ENCODE results near the gene LEMD2. TPM values are rescaled to one million over a fixed set of nuclear protein-coding genes. Genes with fewer than 3 reads are reported as not detected.
A peak's percentile ranks its signal among the peaks of the same experiment; 100 is the strongest.
"Not testable (repeated sequence)": the region's sequence is repeated elsewhere in the genome, so short reads cannot be mapped to it uniquely, and the experiment has no call there.

The LEMD2 gene
- total RNA-seq = 20.2 TPM

DNA sequence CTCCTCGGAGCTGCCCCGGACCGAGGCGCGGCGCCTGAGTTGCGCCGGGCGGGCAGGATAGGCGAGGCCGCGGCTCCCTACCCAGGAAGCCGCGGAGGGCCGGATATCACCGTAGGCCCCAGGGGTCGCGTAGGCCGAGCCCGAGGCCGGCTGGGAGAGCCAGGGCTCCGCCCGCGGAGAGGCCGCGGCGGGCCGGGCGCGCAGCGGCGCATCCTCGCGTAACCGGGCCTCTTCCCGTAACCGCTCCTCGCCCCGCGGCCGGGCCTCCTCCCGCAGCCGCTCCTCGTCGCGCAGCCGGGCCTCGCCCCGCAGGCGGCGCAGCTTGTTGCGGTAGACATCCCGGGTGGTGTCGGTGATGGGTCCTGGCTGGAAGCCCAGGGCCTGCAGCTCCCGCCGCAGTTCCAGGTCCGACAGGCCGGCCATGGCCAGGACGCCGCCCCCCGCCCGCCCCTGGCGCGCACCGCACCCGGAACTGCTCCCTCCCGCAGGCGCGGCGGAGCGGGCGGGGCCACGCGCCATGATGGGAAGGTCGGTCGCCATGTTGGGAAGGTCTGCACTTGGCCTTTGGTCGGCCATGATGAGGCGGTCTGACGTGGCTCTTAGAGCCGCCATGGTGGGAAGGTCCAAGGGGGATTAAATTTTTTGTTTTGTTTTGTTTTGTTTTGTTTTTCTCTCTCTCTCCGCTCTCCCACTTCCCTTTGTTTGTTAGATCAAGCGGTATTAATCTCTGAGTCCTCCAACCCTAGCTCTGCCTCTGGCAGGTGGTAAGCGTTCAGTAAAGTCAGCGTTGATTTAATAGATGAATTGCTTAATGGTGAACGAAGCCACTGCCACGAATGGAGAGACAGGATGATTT, at the start of gene LEMD2:
Gene LEMD2 (minus strand): TSS at position 437 of the 856 bp plus-strand sequence. CDS start 14 bp downstream, at position 423.
- ATAC-seq (peak; percentile 97), DNase-seq (ENCODE audit: low spot score) (peak; percentile 96)

DNA sequence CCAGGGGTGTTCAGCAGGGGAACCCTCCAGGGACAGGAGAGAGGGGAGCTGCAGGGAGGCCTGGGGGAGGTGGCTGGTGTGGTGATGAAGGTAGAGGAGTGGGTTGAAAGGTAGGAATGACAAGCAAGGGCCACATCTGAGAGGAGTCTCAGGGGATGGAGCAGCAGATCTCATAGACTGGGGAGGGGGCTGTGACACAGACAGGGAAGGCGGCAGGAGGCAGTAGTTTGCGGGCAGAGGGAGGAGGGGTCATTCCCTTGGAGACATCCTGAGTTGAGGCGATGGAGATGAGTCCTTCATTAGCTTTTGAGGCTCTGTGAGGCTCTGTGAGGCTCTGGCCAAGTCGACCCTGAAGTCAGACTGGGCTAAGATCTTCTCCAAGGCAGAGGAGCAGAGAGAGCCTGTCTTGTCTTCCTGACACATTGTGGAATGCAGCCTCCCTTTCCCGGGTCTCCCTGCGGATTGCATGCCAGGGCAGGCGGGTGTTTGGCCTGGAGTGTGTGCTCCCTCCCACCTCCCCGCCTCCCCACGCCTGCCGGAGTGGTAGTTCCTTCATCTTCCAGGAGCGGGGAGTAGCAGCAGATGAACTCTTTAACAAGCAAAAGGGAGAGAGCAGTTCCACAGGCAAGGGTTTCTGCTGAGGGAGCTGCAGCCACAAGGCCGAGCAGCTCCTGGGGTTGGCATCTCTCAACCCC, 49.2 kb upstream of the LEMD2 start:
- no peak for ATAC-seq
- DNase-seq (ENCODE audit: low spot score) = no peak

DNA sequence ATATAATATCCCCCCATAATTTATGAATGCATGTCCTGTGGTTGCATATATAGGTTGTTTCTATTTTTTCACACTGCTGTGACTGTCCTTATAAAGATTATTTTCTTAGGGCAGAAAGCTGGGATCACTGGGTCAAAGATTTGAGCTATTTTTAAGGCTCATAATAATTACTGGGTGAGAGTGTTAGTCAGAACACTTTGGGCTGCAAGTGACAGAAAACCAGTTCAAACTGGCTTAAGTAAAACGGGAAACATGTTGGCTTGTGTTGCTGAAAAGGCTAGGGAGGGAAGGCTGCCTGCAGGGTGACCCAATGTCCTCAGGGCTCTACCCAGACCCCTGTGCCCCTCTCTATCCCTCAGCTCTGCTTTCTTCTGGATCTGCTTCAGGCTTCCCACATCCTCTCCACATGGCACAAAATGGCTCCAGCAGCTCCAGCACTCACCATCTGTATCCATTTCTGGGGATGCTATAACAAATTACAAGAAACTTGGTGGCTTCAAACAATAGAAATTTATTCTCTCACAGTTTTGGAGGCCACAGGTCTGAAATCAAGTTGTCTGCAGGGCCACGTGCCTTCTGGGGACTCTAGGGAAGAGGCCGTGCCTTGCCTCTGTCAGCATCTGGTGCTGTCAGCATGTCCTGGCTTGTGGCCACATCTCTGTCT, 48.0 kb upstream of the LEMD2 start:
- DNase-seq (ENCODE audit: low spot score) (no peak), ATAC-seq (no peak)

DNA sequence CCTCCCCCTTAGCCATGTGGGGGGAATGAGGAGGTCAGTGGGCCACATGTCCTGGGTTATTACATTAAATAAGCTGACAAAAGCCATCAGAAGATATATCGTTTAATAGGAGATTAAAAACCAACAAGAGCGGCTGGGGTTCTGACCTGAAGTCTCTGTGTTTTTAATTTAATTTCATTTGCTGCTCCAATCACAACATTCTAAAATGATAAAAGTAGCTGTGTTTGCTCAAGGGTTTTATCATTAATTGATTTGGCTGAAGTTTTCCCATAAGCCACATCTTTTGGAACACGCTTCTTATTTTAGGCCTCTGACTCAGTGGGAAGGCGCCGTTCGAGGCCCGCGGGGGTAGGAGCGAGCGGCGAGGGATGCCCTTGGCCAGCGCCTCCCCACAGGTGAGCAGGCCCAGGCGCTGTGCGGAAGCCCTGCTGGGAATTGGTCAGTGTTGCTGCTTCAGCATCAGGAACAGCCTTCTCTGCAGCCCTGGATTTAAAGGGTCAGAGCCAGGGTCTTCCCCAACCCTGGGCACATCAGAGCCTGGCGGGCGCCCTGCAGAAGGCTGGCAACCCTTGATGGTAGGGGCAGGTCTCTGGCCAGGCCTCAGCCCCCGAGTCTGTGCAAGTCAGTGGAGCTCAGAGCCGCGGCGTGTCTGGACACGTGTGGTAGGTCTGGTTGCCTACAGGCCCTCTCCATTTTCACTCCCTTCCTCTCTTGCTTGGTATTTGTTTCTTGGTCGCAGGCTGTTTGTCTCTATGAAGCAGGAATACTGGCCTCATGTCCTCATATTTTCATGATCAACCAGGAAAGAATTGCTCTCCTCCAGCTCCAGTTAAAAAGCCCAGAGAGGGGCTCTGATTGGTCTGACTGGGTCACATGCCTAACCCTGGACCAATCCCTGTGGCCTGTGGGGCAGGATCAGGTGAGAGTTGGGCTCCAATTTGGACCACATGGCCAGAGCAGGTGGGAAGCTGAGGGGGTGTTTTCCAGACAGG, 45.8 kb upstream of the LEMD2 start:
- DNase-seq (ENCODE audit: low spot score) (no peak), ATAC-seq (no peak)

DNA sequence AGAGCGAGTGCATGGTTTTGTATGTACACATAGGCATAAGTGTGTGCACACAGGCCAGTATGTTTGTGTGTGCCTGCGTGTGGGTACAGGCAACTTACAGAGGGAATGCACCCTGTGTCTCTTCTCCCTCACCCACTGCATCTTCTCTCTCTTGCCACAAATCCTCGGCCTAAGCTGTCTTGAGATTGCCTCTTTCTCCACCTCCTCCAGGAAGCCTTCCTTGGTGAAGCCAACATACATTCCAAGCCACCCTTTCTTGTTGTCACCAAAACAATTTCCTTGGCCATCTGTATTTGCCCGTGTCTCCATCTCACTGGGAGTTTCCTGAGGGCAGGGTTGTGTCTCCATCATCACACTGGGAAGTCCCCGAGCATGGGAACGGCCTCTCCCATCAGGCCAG, 44.7 kb upstream of the LEMD2 start:
- no peak for DNase-seq (ENCODE audit: low spot score)
- no peak for ATAC-seq

DNA sequence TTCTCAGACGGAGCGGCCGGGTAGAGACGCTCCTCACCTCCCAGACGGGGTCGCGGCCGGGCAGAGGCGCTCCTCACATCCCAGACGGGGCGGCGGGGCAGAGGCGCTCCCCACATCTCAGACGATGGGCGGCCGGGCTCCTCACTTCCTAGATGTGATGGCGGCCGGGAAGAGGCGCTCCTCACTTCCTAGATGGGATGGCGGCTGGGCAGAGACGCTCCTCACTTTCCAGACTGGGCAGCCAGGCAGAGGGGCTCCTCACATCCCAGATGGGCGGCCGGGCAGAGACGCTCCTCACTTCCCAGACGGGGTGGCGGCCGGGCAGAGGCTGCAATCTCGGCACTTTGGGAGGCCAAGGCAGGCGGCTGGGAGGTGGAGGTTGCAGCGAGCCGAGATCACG, 43.9 kb upstream of the LEMD2 start:
- not testable (repeated sequence) for DNase-seq (ENCODE audit: low spot score); ATAC-seq

DNA sequence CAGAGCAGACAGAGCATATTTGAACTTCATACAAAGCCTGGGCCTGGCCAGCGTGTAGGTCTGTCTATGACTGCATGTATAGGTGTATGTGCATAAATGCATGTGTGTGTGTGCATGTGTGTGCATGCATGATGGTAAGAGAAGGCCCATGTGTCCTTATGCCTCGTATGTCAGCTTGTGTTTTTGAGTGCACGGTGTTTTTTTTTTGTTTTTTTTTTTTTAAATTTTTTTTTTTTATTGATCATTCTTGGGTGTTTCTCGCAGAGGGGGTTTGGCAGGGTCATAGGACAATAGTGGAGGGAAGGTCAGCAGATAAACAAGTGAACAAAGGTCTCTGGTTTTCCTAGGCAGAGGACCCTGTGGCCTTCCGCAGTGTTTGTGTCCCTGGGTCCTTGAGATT, 42.8 kb upstream of the LEMD2 start:
- not testable (repeated sequence) for ATAC-seq; DNase-seq (ENCODE audit: low spot score)

DNA sequence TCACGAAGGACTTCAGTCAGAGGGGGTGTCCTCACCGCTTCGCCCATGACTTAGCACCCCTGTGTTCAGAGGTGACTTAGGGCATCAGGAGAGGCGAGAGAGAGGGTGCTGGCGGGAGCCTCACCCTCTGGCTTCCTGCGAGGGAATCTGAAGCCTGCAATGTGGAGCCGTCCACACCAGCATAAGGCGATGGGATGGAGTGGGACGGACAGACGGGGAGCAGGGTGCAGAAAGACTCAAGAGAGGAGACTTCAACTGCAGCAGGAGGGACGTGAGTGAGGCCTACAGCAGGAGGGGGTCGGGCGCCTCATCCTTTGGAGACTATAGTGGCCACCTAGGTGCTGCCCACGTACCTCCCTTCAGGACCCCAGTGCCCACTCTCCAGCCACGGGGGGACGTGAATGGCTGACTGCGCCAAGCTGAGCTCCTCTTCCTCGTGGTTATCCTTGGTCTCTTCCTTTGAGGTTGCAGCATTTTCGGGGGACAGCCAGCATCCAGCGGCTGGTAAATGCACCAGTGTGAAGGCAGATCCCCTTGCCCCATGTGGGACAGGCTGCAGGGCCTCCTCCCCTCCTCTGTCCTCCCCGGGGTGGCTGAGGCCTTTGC, 41.8 kb upstream of the LEMD2 start:
- no peak for ATAC-seq
- no peak for DNase-seq (ENCODE audit: low spot score)

DNA sequence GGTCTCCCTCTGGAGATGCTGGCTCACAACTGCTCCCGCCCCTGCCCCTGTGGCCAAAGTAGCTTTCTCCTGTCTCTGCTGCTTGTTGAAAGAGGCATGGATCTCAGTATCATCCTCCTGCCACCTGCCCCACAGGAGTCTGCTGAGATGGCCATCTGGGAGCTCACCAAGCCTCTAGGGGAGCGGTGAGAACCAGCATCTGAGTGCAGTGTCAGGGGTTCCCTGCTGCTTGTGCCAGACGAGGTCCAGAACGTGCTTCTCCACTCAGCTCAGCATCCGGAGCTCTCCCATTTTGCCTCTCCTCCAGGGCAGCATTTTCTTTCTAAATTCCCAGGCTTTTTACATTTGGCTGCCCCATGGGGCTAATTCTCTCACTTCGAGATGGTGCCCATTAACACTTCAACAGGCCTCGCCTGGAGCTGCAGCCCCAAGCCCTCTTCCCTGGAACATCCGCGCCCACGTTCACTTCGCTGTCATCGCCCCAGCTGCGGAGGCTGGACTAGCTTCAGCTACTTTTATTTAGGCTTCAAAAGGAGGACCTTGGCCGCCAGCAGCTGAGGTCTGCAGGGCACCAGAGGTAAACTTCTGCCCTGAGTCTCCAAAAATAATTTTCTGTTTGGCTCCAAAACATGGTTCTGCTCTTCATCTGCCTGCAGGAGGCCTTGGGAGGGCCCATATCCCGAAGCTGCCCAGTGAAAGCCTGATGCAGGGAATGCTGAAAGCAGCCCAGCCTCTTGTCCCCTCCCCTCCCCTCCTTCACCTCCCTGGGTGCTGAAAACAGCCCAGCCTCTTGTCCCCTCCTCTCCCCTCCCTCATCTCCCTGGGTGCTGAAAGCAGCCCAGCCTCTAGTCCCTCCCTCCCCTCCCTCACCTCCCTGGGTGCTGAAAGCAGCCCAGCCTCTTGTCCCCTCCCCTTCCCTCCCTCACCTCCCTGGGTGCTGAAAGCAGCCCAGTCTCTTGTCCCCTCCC, 40.1 kb upstream of the LEMD2 start:
- no peak for DNase-seq (ENCODE audit: low spot score)
- no peak for ATAC-seq

DNA sequence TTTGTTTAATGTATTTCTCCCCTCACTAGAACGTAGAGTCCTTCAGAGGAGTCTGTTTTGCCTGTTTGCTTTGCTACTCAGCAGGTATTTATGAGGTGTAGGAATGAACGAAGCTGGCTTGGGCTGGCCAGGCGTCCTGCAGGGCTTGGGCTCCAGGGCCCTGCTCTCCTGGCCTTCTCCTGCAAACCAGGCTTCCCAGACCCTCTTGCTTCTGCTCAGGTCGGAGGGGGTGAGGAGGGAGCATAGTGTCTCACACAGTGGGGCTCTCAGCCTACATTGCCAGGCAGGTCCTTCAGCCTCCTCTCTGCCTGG, 39.5 kb upstream of the LEMD2 start:
- no peak for DNase-seq (ENCODE audit: low spot score)

DNA sequence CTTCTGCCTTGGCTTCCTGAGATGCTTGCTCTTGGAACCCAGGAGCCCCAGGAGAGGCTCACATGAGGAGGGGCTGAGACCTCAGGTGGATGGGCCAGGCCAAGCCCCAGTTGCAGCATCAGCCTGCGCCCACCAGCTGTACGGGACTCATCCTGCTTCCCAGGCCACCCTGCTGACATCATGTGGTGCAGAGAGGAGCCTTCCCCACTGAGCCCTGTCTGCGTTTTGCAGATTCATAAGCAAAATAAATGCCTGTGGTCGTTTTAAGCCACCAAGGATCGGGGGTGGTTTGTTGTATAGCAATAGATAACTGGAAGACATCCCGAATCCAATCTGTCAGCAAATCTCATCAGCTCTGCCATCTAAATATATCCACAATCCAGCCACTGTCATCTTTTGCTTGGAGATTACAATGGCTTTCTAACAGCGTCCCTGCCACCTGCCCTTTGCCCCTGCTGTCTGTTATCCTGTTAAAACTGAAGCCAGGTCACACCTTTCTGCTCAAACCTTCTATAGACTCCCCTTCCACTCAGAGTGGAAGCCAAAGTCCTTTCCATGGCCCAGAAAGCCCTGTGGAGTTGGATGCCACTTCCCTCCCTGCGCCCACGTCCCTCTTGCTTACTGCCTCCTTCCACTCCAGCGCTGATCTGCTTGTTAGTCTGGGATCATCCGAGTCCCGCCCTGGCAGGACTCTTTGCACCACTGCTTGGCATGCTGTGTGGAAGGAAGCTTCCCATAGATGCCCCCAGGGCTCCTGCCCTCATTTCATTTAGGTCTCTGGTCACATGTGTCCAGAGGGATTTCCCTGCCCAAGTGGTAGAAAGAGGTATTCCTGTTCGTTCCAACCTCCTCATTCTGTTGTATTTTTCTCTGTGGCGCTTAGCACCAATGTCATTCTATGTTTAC, 38.9 kb upstream of the LEMD2 start:
- ATAC-seq = peak; percentile 58
- no peak for DNase-seq (ENCODE audit: low spot score)

More for the DNA sequence above, 39.5 kb upstream of the LEMD2 start:
- no peak for ATAC-seq

DNA sequence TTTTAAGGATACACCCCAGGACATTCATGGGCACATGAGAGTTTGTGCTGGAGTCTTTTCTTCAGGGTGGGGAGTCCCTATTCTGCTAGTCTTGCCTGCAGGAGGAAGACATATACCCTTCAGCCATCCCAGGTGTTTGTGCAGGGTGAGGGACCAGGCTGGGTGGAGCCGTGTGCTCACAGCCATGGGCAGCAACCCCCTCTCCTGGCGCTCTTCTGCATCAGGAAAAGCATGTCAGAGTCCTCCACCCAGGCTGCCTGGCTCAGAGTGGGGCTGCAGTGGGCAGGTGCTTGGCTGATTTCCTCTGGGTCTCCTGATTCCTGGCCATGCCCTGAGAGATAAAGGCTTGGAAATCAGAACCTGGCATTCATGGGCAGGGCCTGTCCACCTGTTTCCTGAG, 37.6 kb upstream of the LEMD2 start:
- ATAC-seq = no peak
- no peak for DNase-seq (ENCODE audit: low spot score)

DNA sequence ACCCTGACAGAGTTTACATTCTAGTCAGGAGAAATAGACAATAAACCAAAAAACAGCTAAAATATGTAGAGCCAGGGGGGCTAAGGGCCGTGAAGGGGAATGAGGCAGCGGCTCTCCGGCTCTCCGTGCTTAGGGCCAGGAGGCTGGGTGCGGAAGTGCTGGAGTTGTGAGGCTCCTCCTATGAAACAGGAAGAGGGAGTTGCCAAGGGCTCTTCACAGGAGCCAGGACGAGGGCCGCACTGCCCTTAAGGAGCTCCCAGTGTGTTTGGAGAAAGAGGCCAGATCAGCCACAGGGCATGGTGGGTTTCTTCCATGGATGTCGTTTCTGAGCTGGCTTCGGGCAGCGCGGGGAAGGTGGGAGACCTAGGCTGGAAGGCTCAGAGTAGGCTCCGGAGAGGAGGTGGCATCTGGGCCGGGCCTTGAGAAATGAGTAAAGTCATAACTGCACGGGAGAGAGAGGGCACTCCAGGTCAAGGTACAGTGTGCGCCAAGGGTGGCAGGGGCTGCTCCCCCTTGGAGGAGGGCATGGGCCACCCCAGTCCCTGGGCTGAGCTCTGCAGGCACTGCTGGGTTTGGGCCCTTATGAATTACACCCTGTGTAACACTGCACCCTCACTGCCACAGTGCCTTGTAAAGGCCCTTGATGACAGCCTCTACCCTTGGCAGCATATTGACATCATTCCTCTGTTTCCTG, 35.7 kb upstream of the LEMD2 start:
- peak; percentile 53 for ATAC-seq
- DNase-seq (ENCODE audit: low spot score) = no peak

DNA sequence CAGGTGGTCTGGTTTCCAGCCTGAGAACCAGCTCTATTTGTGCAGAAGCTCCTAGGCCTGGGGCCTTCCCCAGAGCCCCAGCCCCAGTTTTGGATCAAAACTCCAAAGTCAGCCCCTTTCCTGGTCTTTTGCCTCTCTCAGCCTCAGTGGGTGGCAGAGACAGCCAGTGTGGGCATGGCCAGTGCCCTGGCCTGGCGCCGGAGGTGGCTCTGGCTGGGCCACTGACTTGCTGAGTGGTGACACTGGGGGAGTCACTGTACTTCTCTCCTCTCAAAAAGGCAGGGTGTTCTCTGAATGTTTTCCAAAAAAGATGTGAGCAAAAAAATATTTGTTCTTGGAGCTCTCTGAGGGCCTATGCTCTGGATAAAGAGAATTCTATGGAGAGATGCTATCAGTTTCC, 34.9 kb upstream of the LEMD2 start:
- ATAC-seq (no peak), DNase-seq (ENCODE audit: low spot score) (no peak)

DNA sequence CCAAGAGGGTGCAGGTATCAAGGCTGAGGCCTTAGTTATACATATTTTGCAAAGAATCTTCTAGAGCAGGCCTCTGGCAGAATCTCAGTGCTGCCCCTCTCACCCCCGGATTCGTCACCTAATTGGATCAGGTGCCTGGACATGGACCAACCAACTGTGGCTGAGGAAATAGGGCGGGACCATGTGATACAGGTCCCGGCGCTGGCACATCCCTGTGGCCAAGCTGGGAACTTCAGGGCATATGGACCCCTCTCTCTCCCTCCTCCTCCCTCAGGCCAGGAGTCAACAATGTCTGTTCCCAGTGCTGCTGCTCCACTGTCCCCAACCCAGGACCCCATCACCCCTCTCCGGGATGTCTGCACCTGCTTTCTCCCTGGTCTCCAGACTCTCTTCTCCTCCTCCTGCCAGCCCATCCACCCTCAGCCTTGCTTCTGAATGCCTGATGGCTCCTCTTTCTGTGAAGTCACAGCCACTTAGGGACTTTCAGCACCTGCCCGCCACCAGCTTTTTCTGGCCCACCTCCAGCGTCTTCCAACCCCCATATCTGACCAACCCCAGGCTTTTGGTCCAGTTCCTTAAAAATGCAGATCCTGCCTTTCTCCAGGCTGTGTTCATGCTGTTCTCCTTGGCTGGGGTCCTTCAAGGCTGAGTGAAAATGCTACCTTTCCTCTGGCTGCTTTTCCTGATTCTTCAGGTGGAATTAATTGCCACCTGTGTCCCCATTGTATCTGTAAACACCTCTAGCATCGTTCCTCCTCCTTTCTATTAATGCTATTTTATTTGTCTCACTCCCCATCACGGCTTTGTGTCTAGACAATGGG, 33.9 kb upstream of the LEMD2 start:
- ATAC-seq = no peak
- DNase-seq (ENCODE audit: low spot score) = no peak

DNA sequence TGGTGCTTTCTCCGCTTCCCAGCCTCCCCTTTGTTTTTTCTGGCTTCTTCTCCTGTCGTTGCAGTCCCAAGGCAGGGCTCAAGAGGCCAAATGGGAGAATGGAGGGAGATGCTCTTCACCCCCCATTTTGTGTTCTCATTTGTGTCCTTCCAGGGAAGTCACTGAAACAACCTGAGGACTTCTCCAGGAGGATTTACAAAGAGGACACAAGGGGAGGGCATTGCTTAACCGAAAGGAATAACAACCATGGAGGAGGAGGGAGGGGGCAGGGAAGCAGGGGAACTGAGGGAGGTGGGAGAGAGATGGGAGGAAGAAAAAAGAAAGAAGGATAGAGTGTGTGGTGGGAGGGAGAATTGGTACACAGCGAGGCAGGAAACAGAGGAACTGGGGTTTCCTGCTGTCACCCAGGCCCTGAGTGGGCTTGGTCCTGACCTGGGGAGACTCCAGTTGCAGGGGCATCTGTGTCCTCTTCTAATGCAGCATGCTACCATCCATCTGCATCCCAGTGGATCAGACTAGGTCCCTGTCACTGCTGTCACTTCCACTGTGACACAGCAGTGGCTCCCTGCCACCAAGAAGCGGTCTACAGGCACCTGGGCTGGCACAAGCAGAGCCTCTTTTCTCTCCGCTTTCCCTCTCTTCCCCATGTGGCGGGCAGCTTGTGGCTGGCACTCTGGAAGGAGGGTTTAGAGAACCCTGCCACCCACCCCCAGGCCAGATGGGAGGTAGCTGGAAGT, 32.0 kb upstream of the LEMD2 start:
- DNase-seq (ENCODE audit: low spot score) (no peak), ATAC-seq (no peak)

Data from left lobe of liver (tissue), 2 donors.